ENCODE results near the gene TIAM2.

The TIAM2 gene

DNA sequence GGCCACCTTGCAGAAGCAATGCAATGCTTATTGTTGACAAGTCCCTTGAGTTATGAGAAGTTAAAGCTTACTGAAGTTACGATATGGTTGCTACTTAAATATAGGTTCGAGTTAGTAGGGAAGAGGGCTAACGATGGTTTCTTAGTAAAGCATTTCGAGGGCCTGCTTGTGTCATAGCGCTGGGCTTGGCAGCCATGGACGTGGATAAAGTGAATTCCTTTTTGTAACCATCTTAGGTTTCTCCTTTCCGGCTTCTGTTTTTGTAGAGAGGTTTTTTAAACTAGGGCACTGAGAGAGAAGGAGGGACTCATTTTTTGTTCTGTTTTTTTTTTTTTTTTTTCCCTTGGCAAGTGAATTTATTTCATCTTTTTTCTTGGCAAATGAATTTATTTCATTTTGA, 27.6 kb downstream of the TIAM2 start:
- Mint-ChIP-seq H3K4me3 (no peak overlapping the region), H3K36me3 (ENCODE audit: low read depth) (no peaks in the 10 kb centered on the region), H3K27ac (no peak overlapping the region), H3K9me3 (no peaks in the 10 kb centered on the region), H3K4me1 (ENCODE audit: low read depth) (no peaks in the 10 kb centered on the region), H3K27me3 (ENCODE audit: low read depth) (no peaks in the 10 kb centered on the region)
- DNase-seq (ENCODE audit: low spot score), result no peak

GRCh38 chr6:155023717-155024116, 28.6 kb downstream of the TIAM2 start:
- Mint-ChIP-seq H3K9me3 (no peaks in the 10 kb centered on the region), H3K27me3 (ENCODE audit: low read depth) (no peaks in the 10 kb centered on the region), H3K27ac (no peak overlapping the region), H3K4me1 (ENCODE audit: low read depth) (no peaks in the 10 kb centered on the region), H3K4me3 (no peak overlapping the region), H3K36me3 (ENCODE audit: low read depth) (no peaks in the 10 kb centered on the region)
- no peak for DNase-seq (ENCODE audit: low spot score)

DNA sequence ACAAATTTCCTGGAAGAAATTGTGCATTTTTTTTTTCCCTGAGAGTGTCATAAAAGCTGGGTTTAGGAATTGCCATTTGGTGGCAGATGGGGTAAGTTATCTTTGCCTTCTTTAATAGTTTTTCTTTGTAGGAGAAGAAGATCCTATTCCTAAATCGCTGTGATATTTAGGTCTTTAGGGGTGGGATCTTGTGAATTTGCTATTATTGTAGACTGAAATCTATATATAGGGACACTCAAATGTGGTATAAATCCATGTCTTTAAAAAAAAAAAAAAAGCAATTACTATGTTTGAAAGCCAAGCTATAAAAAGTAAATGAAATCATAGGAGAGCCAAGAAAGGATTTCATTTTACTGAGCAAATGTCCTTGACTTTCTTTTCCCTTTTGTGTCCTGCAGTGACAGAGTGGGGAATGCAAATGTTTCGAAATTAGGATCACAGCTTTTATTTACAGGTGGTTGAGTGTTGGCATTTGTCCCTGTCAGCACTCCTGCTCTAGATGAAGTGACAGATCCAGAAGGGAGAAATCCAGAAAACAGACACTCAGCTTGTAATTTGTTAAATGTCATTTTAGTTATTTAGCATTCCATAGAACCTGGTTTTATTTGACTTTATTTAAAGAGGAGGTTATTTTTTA, 29.4 kb downstream of the TIAM2 start:
- Mint-ChIP-seq H3K27ac (no peak overlapping the region), H3K4me1 (ENCODE audit: low read depth) (no peaks in the 10 kb centered on the region), H3K36me3 (ENCODE audit: low read depth) (no peaks in the 10 kb centered on the region), H3K27me3 (ENCODE audit: low read depth) (no peaks in the 10 kb centered on the region), H3K9me3 (no peaks in the 10 kb centered on the region), H3K4me3 (no peak overlapping the region)
- no peak for DNase-seq (ENCODE audit: low spot score)

GRCh38 chr6:155026022-155026705, 31.0 kb downstream of the TIAM2 start:
- Mint-ChIP-seq H3K4me3 (no peak overlapping the region), H3K4me1 (ENCODE audit: low read depth) (no peaks in the 10 kb centered on the region), H3K27ac (no peak overlapping the region), H3K27me3 (ENCODE audit: low read depth) (no peaks in the 10 kb centered on the region), H3K9me3 (no peaks in the 10 kb centered on the region), H3K36me3 (ENCODE audit: low read depth) (no peaks in the 10 kb centered on the region)
- DNase-seq (ENCODE audit: low spot score), result no peak

GRCh38 chr6:155026706-155027045, 31.6 kb downstream of the TIAM2 start:
- no peaks in the 10 kb centered on the region for H3K4me1 Mint-ChIP-seq (ENCODE audit: low read depth)
- H3K27ac Mint-ChIP-seq, result no peak overlapping the region
- no peaks in the 10 kb centered on the region for H3K36me3 Mint-ChIP-seq (ENCODE audit: low read depth)
- no peak for DNase-seq (ENCODE audit: low spot score)
- no peaks in the 10 kb centered on the region for H3K27me3 Mint-ChIP-seq (ENCODE audit: low read depth)
- H3K9me3 Mint-ChIP-seq, result no peaks in the 10 kb centered on the region
- H3K4me3 Mint-ChIP-seq, result no peak overlapping the region

GRCh38 chr6:155030148-155030720, 35.1 kb downstream of the TIAM2 start:
- Mint-ChIP-seq H3K27ac (no peak overlapping the region), H3K4me3 (no peak overlapping the region), H3K27me3 (ENCODE audit: low read depth) (no peaks in the 10 kb centered on the region), H3K9me3 (no peaks in the 10 kb centered on the region), H3K4me1 (ENCODE audit: low read depth) (no peaks in the 10 kb centered on the region), H3K36me3 (ENCODE audit: low read depth) (no peaks in the 10 kb centered on the region)
- no peak for DNase-seq (ENCODE audit: low spot score)

DNA sequence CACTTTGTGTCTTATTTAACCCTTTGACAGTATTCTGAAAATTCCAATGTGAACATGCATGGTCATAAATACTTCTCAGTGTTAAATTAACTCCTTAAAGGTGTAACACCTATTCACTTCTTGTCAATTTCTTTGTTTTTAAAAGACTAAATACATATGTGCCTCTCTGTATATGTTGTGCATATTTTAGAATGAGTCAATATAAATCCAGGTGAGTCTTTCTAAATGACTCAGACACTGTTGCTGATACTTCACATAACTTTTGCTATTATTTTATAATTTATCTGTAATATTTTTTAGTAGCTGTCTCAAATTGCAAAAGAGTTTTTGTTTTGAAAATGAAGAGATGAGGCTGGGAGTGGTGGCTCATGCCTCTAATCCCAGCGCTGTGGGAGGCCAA, 36.0 kb downstream of the TIAM2 start:
- Mint-ChIP-seq H3K36me3 (ENCODE audit: low read depth) (no peaks in the 10 kb centered on the region), H3K27me3 (ENCODE audit: low read depth) (no peaks in the 10 kb centered on the region), H3K9me3 (no peaks in the 10 kb centered on the region), H3K27ac (no peak overlapping the region), H3K4me1 (ENCODE audit: low read depth) (no peaks in the 10 kb centered on the region), H3K4me3 (no peak overlapping the region)
- no peak for DNase-seq (ENCODE audit: low spot score)

GRCh38 chr6:155033021-155033791, 38.1 kb downstream of the TIAM2 start:
- no peaks in the 10 kb centered on the region for H3K36me3 Mint-ChIP-seq (ENCODE audit: low read depth)
- H3K4me1 Mint-ChIP-seq (ENCODE audit: low read depth), result no peaks in the 10 kb centered on the region
- no peaks in the 10 kb centered on the region for H3K27me3 Mint-ChIP-seq (ENCODE audit: low read depth)
- DNase-seq (ENCODE audit: low spot score), result no peak
- no peak overlapping the region for H3K4me3 Mint-ChIP-seq
- H3K27ac Mint-ChIP-seq, result no peak overlapping the region
- H3K9me3 Mint-ChIP-seq, result no peaks in the 10 kb centered on the region

DNA sequence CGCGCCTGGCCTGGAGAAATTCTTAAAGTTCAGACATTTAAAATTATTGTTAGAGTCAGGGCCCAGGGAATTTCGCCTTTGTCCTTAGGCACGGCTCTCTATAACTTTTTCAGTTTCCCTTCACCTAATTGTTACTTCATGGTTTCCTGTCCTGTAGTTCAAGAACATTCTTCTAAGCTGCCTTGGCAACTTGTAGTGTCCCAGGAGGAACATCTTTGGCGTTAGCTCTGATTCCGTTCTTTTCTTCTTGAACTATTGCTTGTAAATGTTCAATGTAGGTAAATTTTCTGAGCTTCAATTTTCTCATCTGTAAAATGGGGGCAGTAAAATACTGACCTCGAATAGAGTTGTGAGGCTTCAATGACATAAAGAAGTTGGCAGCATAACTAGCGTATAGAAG, 41.8 kb downstream of the TIAM2 start:
- Mint-ChIP-seq H3K9me3 (no peaks in the 10 kb centered on the region), H3K36me3 (ENCODE audit: low read depth) (no peaks in the 10 kb centered on the region), H3K4me1 (ENCODE audit: low read depth) (no peaks in the 10 kb centered on the region), H3K27ac (no peak overlapping the region), H3K27me3 (ENCODE audit: low read depth) (no peaks in the 10 kb centered on the region), H3K4me3 (no peak overlapping the region)
- DNase-seq (ENCODE audit: low spot score), result no peak

GRCh38 chr6:155038104-155038503, 43.0 kb downstream of the TIAM2 start:
- Mint-ChIP-seq H3K27ac (no peak overlapping the region), H3K27me3 (ENCODE audit: low read depth) (no peaks in the 10 kb centered on the region), H3K36me3 (ENCODE audit: low read depth) (no peaks in the 10 kb centered on the region), H3K9me3 (no peaks in the 10 kb centered on the region), H3K4me1 (ENCODE audit: low read depth) (no peaks in the 10 kb centered on the region), H3K4me3 (no peak overlapping the region)
- DNase-seq (ENCODE audit: low spot score), result no peak

GRCh38 chr6:155038527-155038926, 43.4 kb downstream of the TIAM2 start:
- Mint-ChIP-seq H3K27me3 (ENCODE audit: low read depth) (no peaks in the 10 kb centered on the region), H3K4me1 (ENCODE audit: low read depth) (no peaks in the 10 kb centered on the region), H3K27ac (no peak overlapping the region), H3K9me3 (no peaks in the 10 kb centered on the region), H3K36me3 (ENCODE audit: low read depth) (no peaks in the 10 kb centered on the region), H3K4me3 (no peak overlapping the region)
- DNase-seq (ENCODE audit: low spot score), result no peak

DNA sequence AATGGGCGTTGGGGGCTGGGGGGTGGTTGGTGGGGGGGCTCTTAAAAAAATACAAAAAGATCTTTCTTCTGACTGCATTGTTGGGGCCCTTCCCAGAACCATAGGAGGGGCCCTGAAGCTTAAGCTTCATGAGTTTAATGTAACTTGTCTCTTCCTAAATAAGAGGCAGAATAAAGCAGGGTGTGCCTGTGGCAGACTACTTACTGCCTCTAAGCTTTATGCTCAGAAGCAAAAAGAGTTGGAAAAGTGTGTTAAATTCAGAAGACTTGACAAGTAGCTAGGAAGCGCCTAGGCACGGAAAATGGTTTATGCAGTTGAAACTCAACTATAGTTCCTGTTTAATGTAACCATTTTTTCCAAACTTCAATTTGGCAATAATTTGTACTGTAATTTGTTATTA, 44.5 kb downstream of the TIAM2 start:
- Mint-ChIP-seq H3K4me1 (ENCODE audit: low read depth) (no peaks in the 10 kb centered on the region), H3K36me3 (ENCODE audit: low read depth) (no peaks in the 10 kb centered on the region), H3K4me3 (no peak overlapping the region), H3K27me3 (ENCODE audit: low read depth) (no peaks in the 10 kb centered on the region), H3K27ac (no peak overlapping the region), H3K9me3 (no peaks in the 10 kb centered on the region)
- DNase-seq (ENCODE audit: low spot score), result no peak

DNA sequence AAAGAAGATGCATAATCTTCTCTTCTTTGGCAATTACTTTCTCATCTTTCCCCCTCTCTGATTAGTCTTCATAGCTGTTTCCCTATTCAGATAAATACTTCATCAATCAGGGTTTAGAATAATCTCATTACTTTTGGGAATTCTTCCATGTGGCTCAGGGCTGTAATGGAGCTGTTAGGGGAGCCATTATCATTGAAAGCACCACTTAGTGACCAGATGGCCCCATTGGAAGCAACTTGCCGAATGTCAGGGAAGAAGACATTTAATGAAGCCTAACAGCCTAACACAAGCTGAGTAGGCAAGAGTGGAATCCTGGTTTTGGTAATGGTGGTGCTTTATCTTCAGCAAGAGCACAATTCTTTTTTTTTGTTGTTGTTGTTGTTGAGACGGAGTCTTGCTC, 45.0 kb downstream of the TIAM2 start:
- H3K4me3 Mint-ChIP-seq, result no peak overlapping the region
- DNase-seq (ENCODE audit: low spot score), result no peak
- H3K4me1 Mint-ChIP-seq (ENCODE audit: low read depth), result peaks cover 1% of the 10 kb centered on the region
- no peak overlapping the region for H3K27ac Mint-ChIP-seq
- no peaks in the 10 kb centered on the region for H3K27me3 Mint-ChIP-seq (ENCODE audit: low read depth)
- no peaks in the 10 kb centered on the region for H3K9me3 Mint-ChIP-seq
- no peaks in the 10 kb centered on the region for H3K36me3 Mint-ChIP-seq (ENCODE audit: low read depth)

DNA sequence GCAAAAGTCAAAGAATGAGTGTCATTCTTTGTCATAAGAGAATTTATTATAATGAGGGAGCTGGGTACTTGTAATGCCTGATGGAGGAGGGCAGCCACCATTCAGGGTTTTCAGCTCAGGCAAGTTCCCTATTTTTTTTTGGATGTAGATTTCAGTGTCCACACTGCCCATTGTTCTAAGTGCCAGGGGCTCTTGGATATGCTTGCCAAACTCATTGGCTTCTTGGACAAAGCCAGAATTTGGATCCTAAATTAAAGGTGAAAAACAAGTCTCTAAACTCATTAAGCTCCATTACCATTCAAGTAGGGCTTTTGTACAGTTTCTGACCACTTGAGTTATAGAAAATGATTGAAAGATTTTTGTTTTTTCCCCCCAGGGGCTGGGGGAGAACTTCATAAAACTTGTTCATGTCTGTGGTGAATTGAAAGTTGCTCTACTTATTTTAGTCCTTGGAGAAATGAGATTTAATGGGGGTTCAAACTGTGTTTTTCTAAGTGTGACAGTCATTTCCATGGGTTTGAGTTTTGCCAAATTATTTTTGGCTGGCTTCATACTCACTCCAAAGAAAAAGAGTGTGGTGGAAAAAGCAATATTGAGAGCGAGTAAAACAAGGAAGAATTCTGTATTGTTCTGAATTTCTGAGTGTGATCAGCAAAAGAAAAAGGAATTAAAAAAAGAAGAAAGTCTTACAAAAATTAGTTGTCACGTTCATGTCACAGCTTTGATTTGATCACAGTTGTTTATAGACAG, 46.0 kb downstream of the TIAM2 start:
- Mint-ChIP-seq H3K27me3 (ENCODE audit: low read depth) (no peaks in the 10 kb centered on the region), H3K4me1 (ENCODE audit: low read depth) (peaks cover 1% of the 10 kb centered on the region), H3K4me3 (no peak overlapping the region), H3K27ac (no peak overlapping the region), H3K9me3 (no peaks in the 10 kb centered on the region), H3K36me3 (ENCODE audit: low read depth) (no peaks in the 10 kb centered on the region)
- DNase-seq (ENCODE audit: low spot score), result no peak
